NCI-H146 (cell line): ENCODE results near the gene MTHFSD.
A peak's percentile ranks its signal among the peaks of the same experiment; 100 is the strongest.

Experiments
- DNase-seq: peaks from one replicate; lab custom pipeline; 2025; lab: John Stamatoyannopoulos, UW

Gene MTHFSD

DNA sequence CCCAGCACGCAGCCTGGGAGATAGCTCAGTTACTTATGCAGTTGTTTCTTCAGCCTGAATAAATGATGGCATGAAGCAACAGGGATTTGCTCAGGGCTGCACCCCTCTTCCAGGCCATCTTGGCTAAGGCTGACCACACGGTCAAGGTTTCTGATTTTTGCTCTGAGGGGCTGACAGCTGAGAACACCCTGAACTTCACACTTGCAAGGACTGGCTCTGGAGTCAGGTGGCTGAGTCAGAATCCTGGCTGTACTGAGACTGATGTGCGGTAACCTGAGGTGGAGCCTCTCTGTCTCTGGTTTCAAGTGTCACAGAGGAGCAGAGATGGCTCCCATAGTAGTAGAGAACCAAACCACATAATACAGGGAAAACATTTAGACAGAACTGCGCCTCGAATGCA is 4.8 kb downstream of the MTHFSD start:
- DNase-seq = no peak

DNA sequence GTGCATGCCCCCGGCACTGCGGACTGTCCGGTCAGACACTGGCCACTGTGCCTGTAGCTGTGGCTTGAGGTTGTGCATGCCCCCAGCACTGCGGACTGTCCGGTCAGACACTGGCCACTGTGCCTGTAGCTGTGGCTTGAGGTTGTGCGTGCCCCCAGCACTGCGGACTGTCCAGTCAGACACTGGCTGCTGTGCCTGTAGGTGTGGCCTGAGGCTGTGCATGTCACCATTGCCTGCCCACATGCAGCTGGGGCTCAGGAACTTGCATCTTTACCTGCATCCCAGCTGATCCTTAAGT is 5.2 kb downstream of the MTHFSD start:
- DNase-seq = no peak

DNA sequence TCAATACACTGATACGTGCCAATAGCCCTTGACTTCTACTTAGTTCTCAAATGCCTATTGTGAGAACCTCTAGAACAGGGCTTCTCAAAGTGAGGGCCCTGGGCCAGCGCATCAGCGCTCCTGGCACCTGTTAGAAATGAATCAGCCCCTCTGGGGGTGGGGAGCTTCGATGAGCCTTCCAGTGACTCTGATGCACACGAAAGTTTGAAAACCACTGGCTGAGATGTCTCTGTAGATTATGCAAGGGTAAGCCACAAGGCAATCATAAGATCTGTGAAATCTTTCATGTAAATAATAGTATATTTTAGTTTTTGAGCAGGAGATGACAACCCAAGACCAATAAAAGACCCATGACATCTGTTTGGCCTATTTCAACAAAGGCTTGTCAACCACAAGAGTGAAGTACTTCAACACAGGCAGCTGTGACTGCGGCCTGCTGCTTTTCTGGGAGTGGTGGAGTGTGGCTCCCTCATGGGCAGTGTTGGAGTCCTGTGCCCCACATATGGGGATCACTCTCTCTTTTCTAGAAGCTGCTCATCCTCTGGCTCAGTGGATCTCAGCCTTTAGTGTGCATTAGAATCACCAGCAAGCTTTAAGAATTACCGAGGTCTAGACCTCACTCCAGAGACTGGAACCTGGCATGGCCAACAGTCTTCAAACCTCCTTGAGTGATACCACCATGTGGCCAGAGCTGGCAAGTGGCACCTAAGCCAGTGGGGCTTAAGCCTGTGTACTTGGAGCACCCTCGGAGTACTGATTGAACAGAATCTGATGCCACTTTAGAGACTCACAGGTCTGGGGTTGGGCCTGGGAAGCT is 5.8 kb downstream of the MTHFSD start:
- DNase-seq = no peak

DNA sequence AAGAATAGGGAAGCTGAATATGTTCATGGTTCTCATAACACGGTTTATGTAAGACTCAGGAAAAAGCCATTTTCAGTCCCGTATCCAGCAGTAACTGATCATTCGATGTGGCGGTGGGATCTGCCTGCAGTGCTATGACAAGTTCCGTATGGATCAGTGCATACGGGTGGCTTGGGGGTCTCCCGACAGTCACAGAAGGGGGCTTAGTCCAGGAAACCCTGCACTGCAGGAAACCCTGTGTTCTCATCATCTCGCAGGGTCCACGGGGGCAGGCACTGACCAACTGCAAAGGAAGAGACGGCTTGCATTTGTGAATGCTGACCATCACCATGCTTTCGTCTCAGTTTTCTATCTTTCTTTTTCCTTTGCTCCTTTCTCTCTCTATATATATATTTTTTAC is 7.7 kb downstream of the MTHFSD start:
- DNase-seq = no peak

DNA sequence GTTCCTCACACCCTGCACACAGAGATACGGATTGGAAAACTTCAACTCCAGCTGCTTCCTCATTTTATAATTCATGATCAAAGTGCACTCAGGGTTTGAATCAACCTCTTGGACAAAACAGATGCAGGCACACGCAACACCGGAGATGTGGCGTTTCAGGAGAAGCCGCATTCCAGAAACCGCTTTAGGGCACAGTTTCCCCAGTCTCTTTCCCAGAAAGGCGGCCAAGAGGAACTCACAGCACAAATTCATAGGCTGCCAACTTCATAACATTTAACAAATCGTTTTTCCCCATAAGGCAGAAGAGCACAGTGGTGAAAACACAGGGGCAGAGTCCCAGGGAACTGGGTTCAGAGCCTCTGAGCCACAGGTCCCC is 8.4 kb downstream of the MTHFSD start:
- DNase-seq = no peak

DNA sequence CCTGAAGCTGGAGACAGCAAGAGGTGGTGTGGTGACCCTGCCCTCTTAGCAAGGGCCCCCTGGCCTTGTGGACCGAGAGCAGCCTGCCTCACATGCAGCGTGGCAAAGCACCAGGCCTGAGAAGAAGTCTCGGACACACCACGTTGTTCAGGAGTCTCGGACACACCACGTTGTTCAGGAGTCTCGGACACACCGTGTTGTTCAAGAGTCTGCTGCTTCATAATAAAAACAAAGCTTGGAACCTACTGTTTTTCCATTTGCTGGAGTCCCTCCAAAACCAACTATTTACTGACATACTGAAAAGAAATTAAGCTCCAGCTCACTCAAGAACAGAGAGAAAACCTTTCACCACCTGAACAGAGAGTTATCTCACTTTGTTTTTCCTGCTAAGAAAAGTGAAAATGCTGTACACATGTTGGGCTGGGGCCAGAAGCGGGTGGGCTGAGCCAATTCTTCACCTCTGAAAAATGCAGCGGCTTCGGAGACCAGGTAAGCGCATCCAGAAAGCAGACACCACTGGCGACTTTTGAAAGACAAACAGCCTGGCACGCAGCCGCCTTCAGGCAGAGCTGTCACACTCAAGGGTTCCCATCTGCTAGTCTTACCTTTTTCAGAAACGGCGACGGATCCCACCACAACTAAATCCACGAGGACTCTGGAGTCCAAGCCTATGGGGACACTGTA is 8.9 kb downstream of the MTHFSD start:
- DNase-seq = no peak

DNA sequence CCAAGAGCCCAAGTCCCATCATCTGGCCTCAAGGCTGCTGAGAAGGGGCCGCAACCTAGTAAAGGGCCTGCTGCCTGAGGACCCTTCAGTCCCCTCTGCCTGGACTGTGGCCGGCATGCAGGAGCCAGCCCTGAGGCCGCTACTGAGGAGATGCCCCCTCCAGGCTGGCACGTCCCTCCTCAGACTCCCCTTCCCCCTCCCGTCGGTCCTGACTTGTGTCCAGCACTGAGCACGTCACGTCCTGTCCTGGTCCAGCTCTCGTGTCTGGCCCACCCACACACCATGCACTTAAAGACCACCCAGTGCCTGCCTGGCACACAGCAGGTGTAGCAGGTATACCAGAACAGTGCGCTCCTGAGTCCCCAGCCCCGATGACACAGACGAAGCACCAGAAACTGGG is 9.6 kb downstream of the MTHFSD start:
- no peak for DNase-seq

DNA sequence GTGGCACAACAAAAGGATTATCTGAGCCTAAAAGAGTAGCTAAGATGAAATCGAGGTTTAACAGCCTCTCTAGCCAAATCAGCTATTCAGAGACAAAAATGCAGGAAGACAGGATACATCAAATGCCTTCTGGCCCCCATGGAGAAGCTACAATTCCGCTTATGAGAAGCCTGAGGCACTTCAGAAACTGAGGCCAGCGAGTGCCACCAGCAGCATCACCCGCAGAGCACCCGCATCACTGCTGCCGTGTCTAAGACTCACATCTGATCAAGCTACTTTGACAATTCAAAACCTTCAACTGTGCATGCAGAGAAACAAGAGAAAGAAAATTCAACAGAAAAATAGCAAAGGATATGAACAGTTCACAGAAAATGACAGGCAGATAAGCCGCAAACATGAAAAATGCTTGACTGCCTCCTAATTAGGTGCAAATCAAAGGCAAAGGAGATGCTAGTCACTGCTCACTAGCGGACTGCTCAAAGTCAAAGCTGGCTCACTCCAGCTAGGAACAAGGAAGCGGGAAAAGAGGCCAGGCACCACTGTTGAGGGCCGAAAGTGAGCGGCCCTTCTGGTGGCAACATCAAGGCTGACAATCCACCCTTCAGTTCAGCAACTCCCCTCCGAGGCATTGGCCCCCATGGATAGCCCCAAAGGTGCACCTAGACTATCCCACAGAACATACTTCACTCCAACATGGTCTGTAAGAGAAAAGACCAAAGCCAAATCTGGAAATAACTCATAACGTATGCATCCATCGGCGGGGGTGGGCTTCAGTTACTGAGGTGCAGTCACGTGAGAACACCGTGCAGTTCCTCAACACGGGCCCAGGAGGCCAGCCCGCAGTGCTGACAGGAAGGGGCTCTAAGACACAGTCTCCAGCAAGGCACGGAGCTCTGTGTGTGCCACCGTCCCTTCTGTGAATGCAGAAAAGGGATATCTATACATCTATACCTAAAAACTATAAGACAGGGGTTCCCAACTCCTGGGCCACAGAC is 12.0 kb downstream of the MTHFSD start:
- DNase-seq = no peak

DNA sequence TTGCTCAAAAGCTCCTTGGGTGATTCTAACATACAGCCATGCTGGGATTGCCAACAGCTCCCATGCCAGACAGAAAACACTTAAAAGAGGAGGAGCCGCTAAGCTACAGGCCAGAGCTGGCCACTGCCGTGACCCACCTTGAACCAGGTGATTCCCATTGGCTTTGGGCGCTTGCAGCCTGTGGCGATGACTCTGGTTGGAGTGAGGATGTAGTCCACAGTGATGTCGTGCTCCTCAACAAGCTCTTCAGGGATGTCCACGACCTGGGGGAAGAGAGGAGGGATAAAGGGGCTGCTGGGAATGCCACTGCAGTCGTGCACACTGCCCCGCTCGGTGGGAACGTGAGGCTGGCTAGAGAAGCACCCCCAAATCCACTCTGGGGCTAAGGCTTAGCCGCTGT is 13.5 kb downstream of the MTHFSD start:
- no peak for DNase-seq

DNA sequence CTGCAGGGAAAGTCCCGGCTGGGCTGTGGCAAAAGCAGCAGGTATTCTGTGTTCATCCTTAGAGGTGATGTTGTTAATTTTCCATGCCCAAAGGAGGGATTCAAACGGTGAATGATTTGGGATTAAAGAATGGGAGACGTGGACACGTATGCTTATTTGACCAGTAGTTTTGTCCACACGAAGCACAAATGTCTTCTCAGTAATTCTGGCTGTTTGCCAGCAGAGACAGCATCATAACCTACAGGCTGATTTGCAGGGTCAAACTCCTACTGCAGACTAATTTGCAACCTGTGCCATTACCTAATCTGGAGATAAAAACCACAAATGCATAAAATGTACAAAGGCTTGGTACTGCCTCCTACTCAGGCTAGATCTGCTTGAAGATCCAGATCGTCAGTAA is 14.1 kb downstream of the MTHFSD start:
- DNase-seq = peak; percentile 53

DNA sequence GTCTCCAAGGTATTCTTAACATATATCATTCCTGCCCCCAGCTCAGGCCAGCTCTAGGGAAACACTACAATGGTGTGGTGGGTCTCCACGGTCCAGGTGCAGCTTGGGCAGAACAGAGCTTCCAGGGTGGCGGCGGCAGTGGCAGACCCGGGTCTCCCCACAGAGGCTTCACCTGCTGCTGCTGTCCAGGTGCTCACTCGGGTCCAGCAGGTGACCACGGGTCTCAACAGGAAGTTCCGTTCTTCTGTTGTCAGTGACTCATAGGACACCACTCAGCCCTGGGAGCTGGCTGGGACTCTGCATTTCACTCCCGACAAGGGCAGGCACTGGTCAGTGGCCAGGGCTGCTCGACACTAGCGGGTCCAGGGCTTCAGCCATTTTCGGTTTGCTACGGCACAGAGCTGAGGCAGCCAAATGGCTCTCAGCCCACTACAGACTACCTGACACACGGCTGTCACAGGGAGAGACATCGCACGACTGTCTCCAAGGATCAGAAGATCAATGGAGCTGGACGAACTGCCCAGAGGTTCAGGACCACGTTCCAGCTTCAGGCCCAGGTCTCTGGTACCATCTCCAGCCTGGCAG is 16.7 kb downstream of the MTHFSD start:
- DNase-seq = no peak

DNA sequence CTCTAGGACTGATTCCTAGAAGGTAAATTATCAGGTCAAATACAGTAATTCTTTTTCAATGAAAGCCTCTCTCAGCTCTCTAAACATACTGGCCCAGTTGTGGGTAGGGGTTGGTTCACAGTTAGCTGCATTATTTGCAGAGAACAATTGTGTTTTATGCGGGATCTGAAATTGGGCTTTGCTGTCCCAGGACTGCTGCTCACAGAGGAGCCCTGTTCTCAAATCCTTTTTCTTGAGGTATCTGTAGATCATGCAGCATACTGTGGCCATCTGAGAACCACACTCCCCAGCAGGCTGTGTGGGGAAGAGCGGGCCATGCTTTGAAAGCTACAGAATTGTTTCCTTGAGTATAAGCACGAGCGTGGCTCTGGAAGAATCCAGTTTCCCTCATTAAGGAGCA is 17.5 kb downstream of the MTHFSD start:
- DNase-seq = no peak

DNA sequence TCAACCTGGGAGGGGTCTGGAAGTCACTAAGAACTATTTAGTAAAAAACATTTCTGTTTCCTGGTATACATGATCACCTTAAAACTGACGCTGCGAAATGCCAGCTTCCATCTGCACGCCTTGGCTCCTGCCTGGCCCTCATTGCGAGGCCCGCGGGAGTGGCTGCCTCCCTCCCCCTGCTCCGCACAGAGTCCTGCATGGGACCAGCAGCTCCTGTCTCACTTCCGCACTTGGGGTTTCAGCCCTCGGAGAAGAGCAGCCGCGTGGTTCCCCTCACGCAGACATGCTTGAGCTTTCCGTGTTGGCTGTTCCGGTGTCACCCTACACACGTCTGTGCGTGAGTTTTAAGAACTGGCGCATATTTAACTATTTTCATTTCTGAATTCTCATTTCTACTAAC is 18.4 kb downstream of the MTHFSD start:
- no peak for DNase-seq

DNA sequence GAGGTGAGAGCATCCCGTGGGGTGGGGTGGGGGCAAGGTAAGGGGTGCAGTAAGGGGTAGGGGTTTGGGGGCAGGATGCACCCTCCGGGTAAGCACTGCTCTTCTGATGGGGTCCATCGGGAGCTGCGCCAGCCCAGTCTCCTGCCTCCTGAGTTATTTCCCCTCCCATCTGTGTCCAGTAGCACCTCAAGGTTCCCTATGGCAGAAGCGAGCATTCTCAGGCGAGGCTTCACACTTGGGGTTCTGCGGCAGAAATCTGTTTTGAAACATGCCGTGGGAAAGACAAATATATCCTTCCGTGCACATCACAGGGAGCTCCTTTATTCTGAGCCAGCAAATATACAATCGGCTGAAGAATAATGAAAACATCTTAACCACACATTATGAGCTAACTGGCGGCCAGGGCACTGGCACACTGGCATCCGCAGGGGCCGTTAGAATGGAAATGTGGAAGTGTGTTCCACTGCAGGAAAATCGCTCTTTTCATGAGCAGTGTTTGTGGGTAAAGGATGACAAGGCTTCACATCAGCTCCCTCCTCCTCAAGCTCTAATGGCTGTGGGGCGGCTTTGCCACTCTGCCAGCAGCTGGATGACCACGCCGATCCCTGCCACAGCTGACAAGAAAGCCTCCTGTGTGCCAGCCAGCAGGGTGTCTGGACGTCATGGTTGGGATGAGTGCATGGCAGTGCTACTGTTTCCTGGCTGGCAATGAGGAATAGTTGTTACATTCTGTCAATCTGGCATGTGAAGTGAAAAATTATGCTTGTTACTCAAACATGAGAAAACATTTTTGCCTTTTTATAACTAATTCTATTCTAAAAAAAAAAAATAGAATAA is 20.0 kb downstream of the MTHFSD start:
- no peak for DNase-seq

DNA sequence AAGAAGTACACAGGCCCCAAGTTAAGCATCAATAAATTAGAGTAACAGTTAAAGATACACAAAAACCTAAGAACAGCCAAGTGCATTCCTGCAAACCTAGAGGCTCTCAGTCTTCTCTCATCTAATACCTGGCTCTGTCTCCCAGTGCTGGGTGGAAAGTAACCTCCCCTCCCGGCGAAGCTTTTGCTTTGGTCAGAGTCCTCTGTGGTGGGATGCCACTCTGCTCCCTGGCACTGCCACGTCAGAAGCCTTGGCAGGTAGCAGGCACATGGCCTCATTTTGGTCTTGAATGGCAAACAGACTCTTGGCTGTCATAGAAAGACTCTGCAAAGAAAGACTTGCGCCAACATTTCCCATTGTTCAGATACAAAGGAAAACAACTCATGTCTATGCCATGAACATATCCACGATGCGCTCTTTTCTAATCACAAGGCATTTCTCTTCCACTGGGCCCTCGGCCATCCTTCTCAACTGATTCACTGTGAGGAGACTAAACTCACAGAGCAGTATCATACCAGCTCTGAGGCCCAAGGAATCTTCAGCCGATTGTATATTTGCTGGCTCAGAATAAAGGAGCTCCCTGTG is 21.2 kb downstream of the MTHFSD start:
- DNase-seq = no peak

DNA sequence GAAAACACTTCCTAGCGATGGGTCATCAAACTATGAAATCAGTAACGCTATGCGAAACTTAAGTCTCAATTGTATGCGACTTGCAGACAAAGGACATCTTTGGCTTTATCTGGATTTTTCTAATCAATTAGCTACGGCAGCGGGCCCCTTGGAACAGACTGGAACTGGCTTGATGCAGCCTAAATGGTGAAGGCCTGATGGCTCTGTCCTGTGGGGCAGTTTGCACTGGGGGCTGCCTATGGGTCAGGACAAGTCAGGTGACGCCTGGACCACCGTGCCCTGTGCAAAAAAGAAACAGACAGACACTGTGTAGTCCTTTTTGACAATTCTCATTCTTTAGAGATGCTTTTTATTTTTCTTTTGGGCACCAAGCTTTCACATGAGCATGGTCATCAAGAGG is 22.0 kb downstream of the MTHFSD start:
- DNase-seq = no peak

DNA sequence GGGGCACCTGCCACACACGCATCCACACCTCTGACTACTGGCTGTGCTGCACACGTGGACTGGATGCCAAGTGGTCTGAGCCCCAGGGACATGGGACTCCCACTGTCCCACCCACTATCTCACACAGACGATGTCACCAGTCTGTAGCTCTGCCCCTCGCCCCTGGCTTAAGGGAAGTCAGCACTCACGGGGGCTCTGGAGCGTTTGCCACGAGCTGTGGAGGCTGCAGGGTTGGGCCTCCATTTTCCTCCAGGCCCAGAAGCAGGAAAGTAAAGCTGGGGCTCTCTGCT is 22.6 kb downstream of the MTHFSD start:
- DNase-seq = no peak

DNA sequence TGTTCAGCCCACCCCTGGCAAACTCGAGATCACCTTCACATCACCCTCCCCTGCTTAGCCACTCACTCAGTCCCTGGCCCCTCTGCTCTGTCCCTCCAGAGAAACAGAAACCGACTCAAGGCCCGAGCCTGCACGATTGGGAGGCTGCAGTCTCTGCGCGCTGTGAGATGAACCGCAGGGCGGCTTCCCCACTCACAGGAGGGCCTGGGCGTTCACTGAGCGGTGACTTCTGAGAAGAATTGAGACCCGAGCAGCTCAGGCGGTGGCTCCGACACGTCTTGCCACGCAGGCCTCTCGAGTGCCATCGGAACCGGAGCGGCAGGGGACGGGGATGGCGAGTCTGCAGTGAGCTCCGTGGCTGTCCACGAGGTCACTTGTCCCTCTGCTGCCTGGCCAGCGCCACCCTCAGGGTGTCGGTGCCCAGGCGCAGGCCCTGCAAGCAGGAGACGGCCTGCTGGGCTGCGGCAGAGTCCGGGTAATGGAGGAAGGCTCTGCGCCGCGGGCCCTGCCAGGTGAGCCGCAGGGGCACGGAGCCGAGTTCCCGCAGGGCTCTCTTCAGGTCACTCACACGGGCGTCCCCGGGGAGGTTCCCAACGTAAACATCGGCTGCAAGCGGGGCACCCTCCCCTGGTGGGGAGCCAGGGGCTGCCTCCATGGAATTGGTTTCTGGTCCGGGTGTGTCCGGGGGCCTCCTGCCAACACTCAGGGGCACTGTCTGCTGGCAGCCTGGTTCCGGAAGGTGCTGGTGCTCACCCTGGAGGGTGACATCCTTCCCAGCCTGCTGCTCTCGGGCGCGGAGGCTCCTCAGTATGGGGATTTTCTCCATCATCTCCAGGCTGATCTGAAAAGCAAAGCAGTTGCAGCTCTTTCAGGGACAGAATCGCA is 23.2 kb downstream of the MTHFSD start:
- DNase-seq = no peak

DNA sequence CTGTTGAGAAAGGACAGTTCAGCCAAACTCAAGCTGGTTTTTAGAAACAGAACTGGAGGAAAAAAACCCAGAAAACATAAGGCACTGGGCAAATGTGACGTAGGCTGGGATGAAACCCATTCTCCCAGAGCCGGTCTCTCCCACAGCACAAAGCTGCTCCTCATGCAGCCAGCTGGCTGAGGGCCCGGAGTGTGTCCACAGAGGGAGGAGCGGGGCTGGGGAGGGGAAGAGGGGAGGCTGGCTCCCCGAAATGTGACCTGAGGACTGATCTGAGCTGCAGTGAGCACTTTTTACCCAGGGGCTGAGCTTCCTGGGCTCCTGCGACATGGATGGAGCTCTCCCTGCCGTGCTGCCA is 23.9 kb downstream of the MTHFSD start:
- DNase-seq = no peak
